H1 (cell line): ENCODE measurements around the gene CD300LG. TPM values are rescaled to one million over a fixed set of nuclear protein-coding genes. Genes with fewer than 3 reads are reported as not detected.

Experiments
- CTCF ChIA-PET: fragments of 300-600 bp; sonication (Branson Sonifier 250); formaldehyde crosslinking; loops from one replicate; lab custom pipeline; 2021; ENCODE audit not compliant: partially characterized antibody; lab: Charles Lee
- POLR2A ChIA-PET: fragments of 300-600 bp; sonication (Branson Sonifier 250); formaldehyde crosslinking; loops from one replicate; lab custom pipeline; 2021; ENCODE audit warnings: inconsistent platforms; ENCODE audit not compliant: partially characterized antibody; lab: Charles Lee
- DNase-seq, 2 experiments: peaks; one replicate each; pipeline versions ENCODE4 v3.0.0 to v3.0.0-alpha.2; 2010 to 2022; ENCODE audit warnings: low spot score in 2 of 2, low read depth in 1 of 2, mixed read lengths in 1 of 2
- FAIRE-seq: peaks from 2 replicates; lab custom pipeline; 2011; peaks lifted over from hg19 to GRCh38; lab: Jason Lieb, UNC
- H2AFZ ChIP-seq: 2 replicates; pipeline ENCODE4 v1.8.1; 2012; ENCODE audit warnings: low read length, inconsistent platforms
- H2AK5ac ChIP-seq: 2 replicates; pipeline ENCODE4 v1.6.1; 2013; ENCODE audit warnings: low read depth, low read length
- H2BK120ac ChIP-seq: replicated peaks from 2 replicates; pipeline ENCODE3; 2013; ENCODE audit warnings: low read depth, low read length, inconsistent platforms
- H2BK12ac ChIP-seq: 2 replicates; pipeline ENCODE4 v1.6.1; 2013; ENCODE audit warnings: low read depth, low read length
- H2BK15ac ChIP-seq: 2 replicates; pipeline ENCODE4 v1.6.1; 2013; ENCODE audit warnings: low read length
- H2BK20ac ChIP-seq: 2 replicates; pipeline ENCODE4 v1.6.1; 2013; ENCODE audit warnings: low read length
- H2BK5ac ChIP-seq: 2 replicates; pipeline ENCODE4 v1.6.1; 2013; ENCODE audit warnings: low read depth, low read length
- H3K14ac ChIP-seq: 2 replicates; pipeline ENCODE4 v1.6.1; 2013; ENCODE audit warnings: inconsistent platforms; ENCODE audit not compliant: insufficient read length
- H3K18ac ChIP-seq: 2 replicates; pipeline ENCODE4 v1.6.1; 2013; ENCODE audit warnings: low read length; ENCODE audit errors: extremely low read depth
- H3K23ac ChIP-seq: 2 replicates; pipeline ENCODE4 v1.6.1; 2013; ENCODE audit warnings: inconsistent platforms; ENCODE audit not compliant: insufficient read length
- H3K23me2 ChIP-seq: 2 replicates; pipeline ENCODE4 v1.6.1; 2013; ENCODE audit warnings: low read depth, low read length
- H3K27ac ChIP-seq: 2 replicates; pipeline ENCODE4 v1.6.1; 2011; ENCODE audit warnings: low read depth, low read length, inconsistent platforms
- H3K27me3 ChIP-seq, 4 experiments: replicated peaks in 1 of 4; 1 replicate in 1 of 4; 2 replicates in 3 of 4; pipeline versions ENCODE4 v1.6.1 to v1.8.1; 2011 to 2013; ENCODE audit warnings: low read length in 3 of 4, mild to moderate bottlenecking in 3 of 4, inconsistent platforms in 2 of 4, mixed read lengths in 2 of 4, moderate library complexity in 1 of 4; ENCODE audit not compliant: control insufficient read depth in 3 of 4, insufficient read depth in 3 of 4; ENCODE audit errors: extremely low read depth in 1 of 4
- H3K36me3 ChIP-seq, 4 experiments: 2 replicates each; pipeline versions ENCODE4 v1.6.1 to v1.8.1; 2011 to 2013; ENCODE audit warnings: mild to moderate bottlenecking in 4 of 4, low read length in 3 of 4, moderate library complexity in 2 of 4, control low read depth in 1 of 4, inconsistent platforms in 1 of 4; ENCODE audit not compliant: insufficient read depth in 4 of 4, control insufficient read depth in 2 of 4
- H3K4ac ChIP-seq: replicated peaks from 2 replicates; pipeline ENCODE3; 2013; ENCODE audit warnings: low read length, low read depth, mixed read lengths, inconsistent platforms; ENCODE audit not compliant: insufficient read length
- H3K4me1 ChIP-seq, 4 experiments: replicated peaks in 1 of 4; 1 replicate in 1 of 4; 2 replicates in 3 of 4; pipeline versions ENCODE4 v1.6.1 to v1.8.1; 2011 to 2013; ENCODE audit warnings: low read length in 3 of 4, inconsistent platforms in 2 of 4, mixed read lengths in 1 of 4; ENCODE audit not compliant: insufficient read depth in 4 of 4, control insufficient read depth in 3 of 4
- H3K4me2 ChIP-seq, 2 experiments: 2 replicates each; pipeline versions ENCODE4 v1.6.1 to v1.8.1; 2011 to 2013; ENCODE audit warnings: low read depth in 2 of 2, low read length in 2 of 2, control low read depth in 1 of 2, inconsistent platforms in 1 of 2, mild to moderate bottlenecking in 1 of 2; ENCODE audit not compliant: insufficient read depth in 1 of 2
- H3K4me3 ChIP-seq, 4 experiments: fragments of 200-600, 300-600 bp in 1 of 4; sonication (generic), shearing (Covaris generic), sonication (Bioruptor Twin) in 1 of 4; 2 replicates each; pipeline versions ENCODE4 v1.5.1 to v1.8.1; 2011 to 2016; ENCODE audit warnings: low read length in 4 of 4, low read depth in 3 of 4, control low read depth in 2 of 4, inconsistent platforms in 2 of 4, mild to moderate bottlenecking in 2 of 4, mixed read lengths in 1 of 4, moderate library complexity in 1 of 4; ENCODE audit not compliant: insufficient read depth in 2 of 4; ENCODE audit errors: extremely low read depth in 1 of 4
- H3K56ac ChIP-seq: replicated peaks from 2 replicates; pipeline ENCODE3; 2013; ENCODE audit warnings: low read depth, mild to moderate bottlenecking, mixed read lengths, low read length, inconsistent platforms; ENCODE audit not compliant: insufficient read length
- H3K79me1 ChIP-seq: 2 replicates; pipeline ENCODE4 v1.6.1; 2013; ENCODE audit warnings: low read depth, low read length, control low read depth
- H3K79me2 ChIP-seq, 2 experiments: 2 replicates each; pipeline versions ENCODE4 v1.6.1 to v1.8.1; 2012 to 2013; ENCODE audit warnings: low read length in 2 of 2, mild to moderate bottlenecking in 2 of 2, inconsistent platforms in 1 of 2; ENCODE audit not compliant: insufficient read depth in 2 of 2, control insufficient read depth in 1 of 2
- H3K9ac ChIP-seq, 4 experiments: replicated peaks in 1 of 4; 1 replicate in 1 of 4; 2 replicates in 3 of 4; pipeline versions ENCODE4 v1.6.1 to v1.8.1; 2011 to 2013; ENCODE audit warnings: low read depth in 3 of 4, low read length in 3 of 4, control low read depth in 2 of 4, mild to moderate bottlenecking in 2 of 4, moderate library complexity in 2 of 4, inconsistent platforms in 1 of 4; ENCODE audit errors: extremely low read depth in 1 of 4
- H3K9me3 ChIP-seq, 2 experiments: 2 replicates each; pipeline versions ENCODE4 v1.6.1 to v1.8.1; 2012 to 2013; ENCODE audit warnings: mild to moderate bottlenecking in 2 of 2, moderate library complexity in 2 of 2, control low read depth in 1 of 2, inconsistent platforms in 1 of 2, low read depth in 1 of 2, low read length in 1 of 2, mixed read lengths in 1 of 2; ENCODE audit not compliant: insufficient read depth in 2 of 2
- H4K20me1 ChIP-seq, 2 experiments: replicated peaks in 1 of 2; 2 replicates each; pipeline versions ENCODE3 to v1.8.1; 2011 to 2013; ENCODE audit warnings: inconsistent platforms in 2 of 2, low read length in 2 of 2, mild to moderate bottlenecking in 1 of 2; ENCODE audit not compliant: insufficient read depth in 2 of 2, control insufficient read depth in 1 of 2
- H4K5ac ChIP-seq: 2 replicates; pipeline ENCODE4 v1.6.1; 2013; ENCODE audit warnings: low read length, low read depth, mixed read lengths, inconsistent platforms; ENCODE audit not compliant: insufficient read length
- H4K8ac ChIP-seq: 2 replicates; pipeline ENCODE4 v1.8.0; 2013; ENCODE audit warnings: mild to moderate bottlenecking, moderate library complexity, low read length, inconsistent platforms; ENCODE audit not compliant: insufficient read depth; ENCODE audit errors: extremely low read depth
- H4K91ac ChIP-seq: replicated peaks from 2 replicates; pipeline ENCODE3; 2013; ENCODE audit warnings: low read length, mixed read lengths, inconsistent platforms; ENCODE audit not compliant: insufficient read length
- KDM4A ChIP-seq: IDR thresholded peaks from one replicate; pipeline ENCODE4 v1.7.1; 2012; ENCODE audit warnings: low read depth, mild to moderate bottlenecking, moderate library complexity, low read length, inconsistent platforms; ENCODE audit not compliant: severe bottlenecking
- PHF8 ChIP-seq: fragments of 200-600 bp; sonication (generic); conservative IDR thresholded peaks from 2 replicates; pipeline ENCODE4 v1.7.1; 2012; ENCODE audit warnings: low read depth, mild to moderate bottlenecking, inconsistent platforms, low read length, moderate library complexity
- SIN3A ChIP-seq, 2 experiments: IDR thresholded peaks in 1 of 2; conservative IDR thresholded peaks in 1 of 2; 2 replicates each; pipeline ENCODE4 v1.6.1; 2011 to 2012; ENCODE audit warnings: low read length in 2 of 2, improper control_type of control experiment in 1 of 2, low read depth in 1 of 2, mild to moderate bottlenecking in 1 of 2
- SIRT6 ChIP-seq: IDR thresholded peaks from one replicate; pipeline ENCODE4 v1.7.1; 2012; ENCODE audit warnings: low read length, inconsistent platforms
- TAF1 ChIP-seq: IDR thresholded peaks from 2 replicates; pipeline ENCODE4 v1.6.1; 2011; ENCODE audit warnings: mild to moderate bottlenecking, low read depth, low read length
- TEAD4 ChIP-seq: IDR thresholded peaks from 2 replicates; pipeline ENCODE4 v1.6.1; 2012; ENCODE audit warnings: low read depth, low read length, inconsistent platforms, mixed read lengths
- YY1 ChIP-seq: IDR thresholded peaks from 2 replicates; pipeline ENCODE4 v1.6.1; 2011; ENCODE audit warnings: low read depth, mild to moderate bottlenecking, low read length
- WGBS, 2 experiments: shearing (Covaris generic) in 1 of 2; methylation state at CpG; one replicate each; pipeline versions ENCODE4 v1.1.6 to v1.1.7; 2013 to 2015; ENCODE audit warnings: low lambda C conversion rate in 2 of 2, mixed read lengths in 2 of 2, inconsistent platforms in 1 of 2, low coverage in 1 of 2, missing lambda C conversion rate in 1 of 2; ENCODE audit not compliant: insufficient replicate concordance in 2 of 2, insufficient coverage in 1 of 2, insufficient read length in 1 of 2; ENCODE audit errors: extremely low coverage in 1 of 2, missing lambda C conversion rate in 1 of 2; 5-methylcytosine and 5-hydroxymethylcytosine counted together
- polyA plus RNA-seq, 7 experiments: library from polyadenylated mRNA; depleted of rRNA in 3 of 7; stranded (reverse) in 5 of 7; unstranded in 2 of 7; fragments of >200 nt in 5 of 7; fragments of 200-250 nt in 2 of 7; gene quantifications; 1 replicate in 5 of 7; 2 replicates in 1 of 7; 4 replicates in 1 of 7; pipeline versions ENCODE4 v1.2.1 to v1.2.3, GENCODE V29; 2011 to 2013; ENCODE audit warnings: missing spikeins in 2 of 7, mixed read lengths in 2 of 7
- total RNA-seq: library from RNA; stranded (reverse); fragmentation: NEBNext Ultra II Directional; extraction: Animal tissue kit (Norgen Biotek cat#: 25700); gene quantifications from 2 replicates; pipeline ENCODE4 v1.2.1, GENCODE V29; 2021
- TF ChIP-seq, protein P1 (sequence below): IDR thresholded peaks from 2 replicates; pipeline ENCODE4 v1.6.1; 2012; ENCODE audit warnings: inconsistent platforms
- TF ChIP-seq, protein P2 (sequence below): IDR thresholded peaks from 2 replicates; pipeline ENCODE4 v1.6.1; 2012; ENCODE audit warnings: inconsistent platforms

CD300LG gene
- total and polyA plus RNA-seq, 2 of the 8 experiments (the other 6 are each of a cell fraction or from before 2014, with no cell fraction given) = 0.06 TPM; not detected in 1

DNA sequence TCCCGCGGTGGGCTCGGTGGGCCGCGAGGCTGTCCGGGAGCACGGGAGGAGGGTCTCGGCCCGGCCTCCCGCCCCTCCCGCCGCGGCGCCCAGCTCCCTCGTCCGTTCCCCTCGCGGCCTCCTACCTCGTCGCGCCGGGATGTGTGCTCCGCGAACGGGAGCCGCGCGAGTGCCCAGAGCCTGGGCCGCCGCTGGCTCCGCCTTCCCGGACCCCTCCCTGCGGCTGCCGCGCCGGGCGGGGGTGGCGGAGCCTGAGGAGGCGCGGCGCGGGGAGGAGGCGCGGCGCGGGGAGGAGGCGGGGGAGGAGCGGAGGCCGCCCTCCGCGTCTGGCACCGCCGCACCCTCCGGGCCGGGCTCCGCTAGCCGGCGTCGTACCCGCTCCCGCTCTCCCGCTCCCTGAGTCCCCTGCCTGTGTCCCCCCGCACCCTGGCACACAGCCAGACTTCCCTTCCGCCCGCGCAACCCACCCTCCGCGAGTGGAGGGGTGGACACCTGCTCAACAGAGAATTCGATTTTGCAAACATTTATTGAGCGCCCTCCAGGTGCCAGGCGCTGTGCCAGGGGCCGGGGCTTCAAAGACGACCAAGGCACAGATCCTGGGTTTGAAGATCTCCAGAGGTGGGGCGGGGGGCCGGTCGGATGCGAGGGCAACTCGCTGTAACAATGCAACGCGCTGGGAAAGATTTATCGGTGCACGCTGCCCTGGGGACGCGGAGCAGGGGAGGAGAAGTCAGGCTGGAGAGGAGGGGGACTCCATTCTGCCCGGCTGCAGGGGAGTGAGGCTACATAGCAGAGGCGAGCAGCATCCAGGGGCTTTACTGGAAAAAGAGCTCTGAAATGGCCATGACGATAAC, 13.8 kb upstream of the CD300LG start, which contains the start of gene MPP3:
MPP3 (minus strand) TSS at position 171 of the 854 bp plus-strand sequence. CDS start 1,240 bp downstream, outside the sequence.
- peak within 1 kb of the TSS; percentile 53 for H3K18ac ChIP-seq
- peak within 1 kb of the TSS; percentile 68; the same call in 1 of the 2 replicates for H2AFZ ChIP-seq
- no peak within 1 kb of the TSS; a peak in 1 of 7 replicates for H3K9ac ChIP-seq
- H3K79me2 ChIP-seq = no peaks in the 10 kb centered on the region
- peak within 1 kb of the TSS; percentile 49 for H4K5ac ChIP-seq
- no peak within 1 kb of the TSS for H3K27ac ChIP-seq
- no peak within 1 kb of the TSS for H2BK20ac ChIP-seq
- H2BK15ac ChIP-seq = no peak within 1 kb of the TSS; the same call in 1 of the 2 replicates
- no peak within 1 kb of the TSS for H2AK5ac ChIP-seq
- H2BK12ac ChIP-seq = 0 out of 2 replicates have a peak within 1 kb of the TSS, but pooled peaks have one; percentile 39
- no peak within 1 kb of the TSS for H3K23ac ChIP-seq
- peaks cover 0 to 2% of the 10 kb centered on the region in 2 experiments for H4K20me1 ChIP-seq
- POLR2A ChIA-PET = interaction anchor here (1.2 kb wide), 1 partner anchor 14 kb away, joined by 3 read pairs; the partner anchor contains the start of gene CD300LG
- H2BK120ac ChIP-seq = no peak within 1 kb of the TSS
- 4% methylated on average over 33 of the region's 87 CpGs; no CpG with 5 or more reads in 1 of the 2 experiments for WGBS, 2 experiments
- no peak within 1 kb of the TSS for H3K14ac ChIP-seq
- peaks cover 0 to 15% (median 13%) of the 10 kb centered on the region in 4 experiments; a peak in 6 of 7 replicates for H3K27me3 ChIP-seq
- FAIRE-seq (no peak), DNase-seq (peak in 1 of 2 experiments; percentile 68)
- H3K4me2 ChIP-seq = peak within 1 kb of the TSS; percentile 80 to 95
- CTCF ChIA-PET = interaction anchor here (0.7 to 2.2 kb wide), 4 partner anchors 13 to 47 kb away, joined by 3 to 10 read pairs (median 4); partner anchors contain the start of gene CD300LG
- no peak within 1 kb of the TSS for H3K4ac ChIP-seq
- peak within 1 kb of the TSS; percentile 44 to 87 (median 57) for H3K4me3 ChIP-seq
- no peaks in the 10 kb centered on the region for H3K79me1 ChIP-seq
- peaks cover 0 to 11% (median 6%) of the 10 kb centered on the region in 4 experiments; a peak in 5 of 7 replicates for H3K4me1 ChIP-seq
- H2BK5ac ChIP-seq = no peak within 1 kb of the TSS
- peaks cover 0 to 4% of the 10 kb centered on the region in 2 experiments; a peak in 2 of 4 replicates for H3K9me3 ChIP-seq
- peaks cover 0 to 3% (median 0%) of the 10 kb centered on the region in 4 experiments; a peak in 1 of 8 replicates for H3K36me3 ChIP-seq
- peaks cover 10% of the 10 kb centered on the region; the same call in 1 of the 2 replicates for H3K23me2 ChIP-seq
- H4K8ac ChIP-seq = peak within 1 kb of the TSS; percentile 81; the same call in 1 of the 2 replicates
- H3K56ac ChIP-seq = no peak within 1 kb of the TSS
- H4K91ac ChIP-seq = peak within 1 kb of the TSS; percentile 83
- TF ChIP-seq TAF1 = 0 out of 2 replicates have a peak, but pooled peaks have one; percentile 40
- no peak for TF ChIP-seq SIRT6
- TF ChIP-seq PHF8 = 0 out of 2 replicates have a peak, but pooled peaks have one; percentile 52
- no peak for TF ChIP-seq YY1
- TF ChIP-seq, protein P1, sequence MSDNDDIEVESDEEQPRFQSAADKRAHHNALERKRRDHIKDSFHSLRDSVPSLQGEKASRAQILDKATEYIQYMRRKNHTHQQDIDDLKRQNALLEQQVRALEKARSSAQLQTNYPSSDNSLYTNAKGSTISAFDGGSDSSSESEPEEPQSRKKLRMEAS = peak; percentile 6; the same call in 1 of the 2 replicates
- TF ChIP-seq, protein P2, sequence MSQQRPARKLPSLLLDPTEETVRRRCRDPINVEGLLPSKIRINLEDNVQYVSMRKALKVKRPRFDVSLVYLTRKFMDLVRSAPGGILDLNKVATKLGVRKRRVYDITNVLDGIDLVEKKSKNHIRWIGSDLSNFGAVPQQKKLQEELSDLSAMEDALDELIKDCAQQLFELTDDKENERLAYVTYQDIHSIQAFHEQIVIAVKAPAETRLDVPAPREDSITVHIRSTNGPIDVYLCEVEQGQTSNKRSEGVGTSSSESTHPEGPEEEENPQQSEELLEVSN = peak; percentile 70
- no peak for TF ChIP-seq TEAD4
- TF ChIP-seq SIN3A (conservative IDR thresholded peaks at IDR 0.05 in 1 of 2, IDR thresholded peaks at IDR 0.05 in 1 of 2; ENCODE audit: low read depth in 1 of 2, low read length in 2 of 2) = 0 out of 4 replicates have a peak, but pooled peaks of 1 of the 2 experiments have one; percentile 14
- TF ChIP-seq KDM4A = peak; percentile 80
